HepG2 (cell line): ENCODE data around the gene LCN2. TPM values are rescaled to one million over a fixed set of nuclear protein-coding genes. Genes with fewer than 3 reads are reported as not detected.

Experiments used
- CBX5 ChIP-seq: sonication (generic); formaldehyde crosslinking; IDR thresholded peaks from 2 replicates; pipeline ENCODE4 v1.4.0; 2020; ENCODE audit warnings: missing genetic modification reagents, borderline replicate concordance
- DR1 ChIP-seq: sonication (generic); formaldehyde crosslinking; IDR thresholded peaks from 2 replicates; pipeline ENCODE4 v1.8.0; 2021; ENCODE audit warnings: mild to moderate bottlenecking, missing genetic modification reagents, inconsistent platforms
- HNRNPK ChIP-seq: fragments of 200-400 bp; formaldehyde crosslinking; IDR thresholded peaks from 2 replicates; pipeline ENCODE4 v1.6.1; 2018; ENCODE audit warnings: low read length, low read depth, moderate library complexity, mild to moderate bottlenecking; ENCODE audit not compliant: poor library complexity, severe bottlenecking
- JARID2 ChIP-seq: sonication (generic); formaldehyde crosslinking; IDR thresholded peaks from 2 replicates; pipeline ENCODE4 v1.8.1; 2023; ENCODE audit warnings: missing genetic modification reagents, inconsistent platforms; ENCODE audit not compliant: insufficient replicate concordance
- KDM2A ChIP-seq: sonication (generic); formaldehyde crosslinking; IDR thresholded peaks from 2 replicates; pipeline ENCODE4 v1.4.0; 2020; ENCODE audit warnings: low read depth, missing genetic modification reagents, borderline replicate concordance
- MAZ ChIP-seq, 2 experiments: sonication (generic) in 1 of 2; formaldehyde crosslinking in 1 of 2; IDR thresholded peaks; 2 replicates each; pipeline versions ENCODE4 v1.5.0 to v1.6.1; 2012 to 2020; ENCODE audit warnings: low read depth in 2 of 2, mild to moderate bottlenecking in 2 of 2, borderline replicate concordance in 1 of 2, improper control_type of control experiment in 1 of 2, low read length in 1 of 2, missing genetic modification reagents in 1 of 2, moderate library complexity in 1 of 2
- REXO4 ChIP-seq: sonication (generic); formaldehyde crosslinking; IDR thresholded peaks from 2 replicates; pipeline ENCODE4 v1.8.0; 2022; ENCODE audit warnings: missing genetic modification reagents, mild to moderate bottlenecking, borderline replicate concordance
- RFXAP ChIP-seq: sonication (generic); formaldehyde crosslinking; IDR thresholded peaks from 2 replicates; pipeline ENCODE4 v1.4.0; 2020; ENCODE audit warnings: missing genetic modification reagents, borderline replicate concordance
- SP1 ChIP-seq, 2 experiments: fragments of 450-650 bp in 1 of 2; sonication (generic) in 1 of 2; formaldehyde crosslinking in 1 of 2; IDR thresholded peaks; 2 replicates each; pipeline versions ENCODE4 v1.4.0 to v1.6.1; 2016 to 2020; ENCODE audit warnings: missing genetic modification reagents in 1 of 2
- SP5 ChIP-seq: IDR thresholded peaks from 2 replicates; pipeline ENCODE4 v1.6.1; 2016; ENCODE audit warnings: low read depth, borderline replicate concordance
- STAT5B ChIP-seq: sonication (generic); formaldehyde crosslinking; IDR thresholded peaks from 2 replicates; pipeline ENCODE4 v1.4.0; 2020; ENCODE audit warnings: missing genetic modification reagents
- ZMAT3 ChIP-seq: sonication (generic); formaldehyde crosslinking; conservative IDR thresholded peaks from 2 replicates; pipeline ENCODE4 v1.7.0; 2021; ENCODE audit warnings: missing genetic modification reagents
- ZNF143 ChIP-seq: sonication (generic); formaldehyde crosslinking; IDR thresholded peaks from 2 replicates; pipeline ENCODE4 v1.4.0; 2020; ENCODE audit warnings: missing genetic modification reagents
- ZNF333 ChIP-seq: sonication (generic); formaldehyde crosslinking; IDR thresholded peaks from 2 replicates; pipeline ENCODE4 v1.4.0; 2020; ENCODE audit warnings: mild to moderate bottlenecking, missing genetic modification reagents, borderline replicate concordance
- ZNF549 ChIP-seq: sonication (generic); formaldehyde crosslinking; IDR thresholded peaks from 2 replicates; pipeline ENCODE4 v1.5.0; 2020; ENCODE audit warnings: missing genetic modification reagents
- ZNF564 ChIP-seq: sonication (generic); formaldehyde crosslinking; IDR thresholded peaks from 2 replicates; pipeline ENCODE4 v1.8.1; 2023; ENCODE audit warnings: mild to moderate bottlenecking, missing genetic modification reagents
- ZNF777 ChIP-seq: sonication (generic); formaldehyde crosslinking; IDR thresholded peaks from 2 replicates; pipeline ENCODE4 v1.4.0; 2020; ENCODE audit warnings: missing genetic modification reagents
- ZNF83 ChIP-seq: sonication (generic); formaldehyde crosslinking; IDR thresholded peaks from 2 replicates; pipeline ENCODE4 v1.4.0; 2020; ENCODE audit warnings: missing genetic modification reagents, mild to moderate bottlenecking, borderline replicate concordance
- polyA plus RNA-seq, 8 experiments: library from polyadenylated mRNA; depleted of rRNA in 3 of 8; stranded (reverse) in 7 of 8; unstranded in 1 of 8; fragments of >200 nt; fragmentation: Illumina TruSeq in 4 of 8; extraction: Trizol in 4 of 8; gene quantifications; 2 replicates each; pipeline versions ENCODE4 v1.2.1 to v1.2.3, GENCODE V29; 2011 to 2016; ENCODE audit warnings: low read depth in 4 of 8, missing spikeins in 1 of 8, mixed read lengths in 1 of 8; ENCODE audit not compliant: insufficient read depth in 1 of 8
- total RNA-seq, 5 experiments: library from RNA; depleted of rRNA; stranded (reverse); fragments of >200 nt; fragmentation: Illumina TruSeq; extraction: Trizol; gene quantifications; 2 replicates each; pipeline ENCODE4 v1.2.3, GENCODE V29; 2016; ENCODE audit warnings: low read depth in 1 of 5
- TF ChIP-seq, protein P1 (sequence below): sonication (generic); IDR thresholded peaks from 2 replicates; pipeline ENCODE4 v1.6.1; 2016; ENCODE audit warnings: low read depth, borderline replicate concordance
- TF ChIP-seq, protein P2 (sequence below): sonication (generic); formaldehyde crosslinking; IDR thresholded peaks from 2 replicates; pipeline ENCODE4 v1.8.1; 2023; ENCODE audit warnings: mild to moderate bottlenecking, inconsistent platforms, moderate library complexity, missing genetic modification reagents, borderline replicate concordance
- TF ChIP-seq, protein P3 (sequence below): sonication (generic); formaldehyde crosslinking; IDR thresholded peaks from 2 replicates; pipeline ENCODE4 v1.4.0; 2020; ENCODE audit warnings: missing genetic modification reagents
- TF ChIP-seq, protein P4 (sequence below): IDR thresholded peaks from 2 replicates; pipeline ENCODE4 v1.6.1; 2016; ENCODE audit warnings: low read depth

Gene LCN2
- total and polyA plus RNA-seq, 2 of the 13 experiments (the other 11 are each of a cell fraction or from before 2014, with no cell fraction given) = 0.38 to 1.4 TPM

DNA sequence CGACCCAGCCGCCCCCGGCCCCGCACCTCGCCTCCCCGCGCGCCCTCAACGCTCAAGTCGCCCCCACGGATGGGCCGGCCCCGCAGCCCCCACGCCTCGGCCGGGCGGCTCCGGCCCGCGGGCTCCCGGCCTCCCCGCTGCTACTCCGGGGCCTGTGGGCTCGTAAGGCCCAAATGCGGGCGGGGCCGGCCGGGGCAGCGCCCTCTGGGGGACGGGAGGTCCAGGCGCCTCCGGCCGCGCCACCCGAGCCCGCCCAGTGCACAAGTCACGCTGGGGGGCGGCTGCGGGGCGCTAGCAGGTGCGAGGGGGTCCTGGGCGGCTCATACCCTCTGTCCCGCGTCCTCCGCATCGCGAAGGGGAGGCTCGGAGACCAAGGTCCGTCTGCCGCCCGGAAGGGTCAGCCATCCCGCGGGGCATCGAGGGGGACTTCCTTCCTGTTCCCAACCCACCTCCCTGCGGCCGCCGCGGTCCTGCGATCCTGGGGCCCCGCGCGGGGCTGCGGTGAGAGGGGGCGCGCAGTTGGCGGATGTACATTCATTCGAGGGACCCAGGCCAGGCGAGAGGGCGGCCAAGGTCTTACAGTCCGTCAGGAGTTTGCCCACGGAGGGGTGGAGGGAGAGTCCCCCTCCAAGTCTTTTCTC is 42.3 kb downstream of the LCN2 start, which contains the start of gene CIZ1 (continued):
- TF ChIP-seq MAZ (IDR thresholded peaks at IDR 0.05; ENCODE audit: borderline replicate concordance, low read depth, low read length) (peak; percentile 71; the same call in 1 of the 2 replicates), MAZ (CRISPR knock-in tag; IDR thresholded peaks at IDR 0.05; ENCODE audit: low read depth) (peak; percentile 84), JARID2 (no peak), SP5 (CRISPR knock-in tag) (peak; percentile 47; the same call in 1 of the 2 replicates), ZNF333 (no peak), ZNF143 (CRISPR knock-in tag) (peak; percentile 32; the same call in 1 of the 2 replicates), CBX5 (CRISPR knock-in tag) (no peak), REXO4 (CRISPR knock-in tag) (no peak), DR1 (peak; percentile 15; the same call in 1 of the 2 replicates), ZNF564 (peak; percentile 70; the same call in 1 of the 2 replicates), ZNF83 (CRISPR knock-in tag) (no peak), HNRNPK (peak; percentile 49), RFXAP (no peak), ZNF549 (CRISPR knock-in tag) (peak; percentile 79; the same call in 1 of the 2 replicates), ZNF777 (CRISPR knock-in tag) (peak; percentile 61; the same call in 1 of the 2 replicates), KDM2A (CRISPR knock-in tag) (peak; percentile 76), ZMAT3 (CRISPR knock-in tag) (no peak), SP1 (IDR thresholded peaks at IDR 0.05) (no peak), SP1 (CRISPR knock-in tag; IDR thresholded peaks at IDR 0.05) (peak; percentile 34; the same call in 1 of the 2 replicates), STAT5B (0 out of 2 replicates have a peak, but pooled peaks have one; percentile 20)
- TF ChIP-seq, protein P1, sequence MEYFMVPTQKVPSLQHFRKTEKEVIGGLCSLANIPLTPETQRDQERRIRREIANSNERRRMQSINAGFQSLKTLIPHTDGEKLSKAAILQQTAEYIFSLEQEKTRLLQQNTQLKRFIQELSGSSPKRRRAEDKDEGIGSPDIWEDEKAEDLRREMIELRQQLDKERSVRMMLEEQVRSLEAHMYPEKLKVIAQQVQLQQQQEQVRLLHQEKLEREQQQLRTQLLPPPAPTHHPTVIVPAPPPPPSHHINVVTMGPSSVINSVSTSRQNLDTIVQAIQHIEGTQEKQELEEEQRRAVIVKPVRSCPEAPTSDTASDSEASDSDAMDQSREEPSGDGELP = no peak
- TF ChIP-seq, protein P2, sequence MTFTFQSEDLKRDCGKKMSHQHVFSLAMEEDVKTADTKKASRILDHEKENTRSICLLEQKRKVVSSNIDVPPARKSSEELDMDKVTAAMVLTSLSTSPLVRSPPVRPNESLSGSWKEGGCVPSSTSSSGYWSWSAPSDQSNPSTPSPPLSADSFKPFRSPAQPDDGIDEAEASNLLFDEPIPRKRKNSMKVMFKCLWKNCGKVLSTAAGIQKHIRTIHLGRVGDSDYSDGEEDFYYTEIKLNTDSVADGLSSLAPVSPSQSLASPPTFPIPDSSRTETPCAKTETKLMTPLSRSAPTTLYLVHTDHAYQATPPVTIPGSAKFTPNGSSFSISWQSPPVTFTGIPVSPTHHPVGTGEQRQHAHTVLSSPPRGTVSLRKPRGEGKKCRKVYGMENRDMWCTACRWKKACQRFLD (CRISPR knock-in tag) = peak; percentile 75; the same call in 1 of the 2 replicates
- TF ChIP-seq, protein P3, sequence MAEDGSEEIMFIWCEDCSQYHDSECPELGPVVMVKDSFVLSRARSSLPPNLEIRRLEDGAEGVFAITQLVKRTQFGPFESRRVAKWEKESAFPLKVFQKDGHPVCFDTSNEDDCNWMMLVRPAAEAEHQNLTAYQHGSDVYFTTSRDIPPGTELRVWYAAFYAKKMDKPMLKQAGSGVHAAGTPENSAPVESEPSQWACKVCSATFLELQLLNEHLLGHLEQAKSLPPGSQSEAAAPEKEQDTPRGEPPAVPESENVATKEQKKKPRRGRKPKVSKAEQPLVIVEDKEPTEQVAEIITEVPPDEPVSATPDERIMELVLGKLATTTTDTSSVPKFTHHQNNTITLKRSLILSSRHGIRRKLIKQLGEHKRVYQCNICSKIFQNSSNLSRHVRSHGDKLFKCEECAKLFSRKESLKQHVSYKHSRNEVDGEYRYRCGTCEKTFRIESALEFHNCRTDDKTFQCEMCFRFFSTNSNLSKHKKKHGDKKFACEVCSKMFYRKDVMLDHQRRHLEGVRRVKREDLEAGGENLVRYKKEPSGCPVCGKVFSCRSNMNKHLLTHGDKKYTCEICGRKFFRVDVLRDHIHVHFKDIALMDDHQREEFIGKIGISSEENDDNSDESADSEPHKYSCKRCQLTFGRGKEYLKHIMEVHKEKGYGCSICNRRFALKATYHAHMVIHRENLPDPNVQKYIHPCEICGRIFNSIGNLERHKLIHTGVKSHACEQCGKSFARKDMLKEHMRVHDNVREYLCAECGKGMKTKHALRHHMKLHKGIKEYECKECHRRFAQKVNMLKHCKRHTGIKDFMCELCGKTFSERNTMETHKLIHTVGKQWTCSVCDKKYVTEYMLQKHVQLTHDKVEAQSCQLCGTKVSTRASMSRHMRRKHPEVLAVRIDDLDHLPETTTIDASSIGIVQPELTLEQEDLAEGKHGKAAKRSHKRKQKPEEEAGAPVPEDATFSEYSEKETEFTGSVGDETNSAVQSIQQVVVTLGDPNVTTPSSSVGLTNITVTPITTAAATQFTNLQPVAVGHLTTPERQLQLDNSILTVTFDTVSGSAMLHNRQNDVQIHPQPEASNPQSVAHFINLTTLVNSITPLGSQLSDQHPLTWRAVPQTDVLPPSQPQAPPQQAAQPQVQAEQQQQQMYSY (CRISPR knock-in tag) = no peak
- TF ChIP-seq, protein P4, sequence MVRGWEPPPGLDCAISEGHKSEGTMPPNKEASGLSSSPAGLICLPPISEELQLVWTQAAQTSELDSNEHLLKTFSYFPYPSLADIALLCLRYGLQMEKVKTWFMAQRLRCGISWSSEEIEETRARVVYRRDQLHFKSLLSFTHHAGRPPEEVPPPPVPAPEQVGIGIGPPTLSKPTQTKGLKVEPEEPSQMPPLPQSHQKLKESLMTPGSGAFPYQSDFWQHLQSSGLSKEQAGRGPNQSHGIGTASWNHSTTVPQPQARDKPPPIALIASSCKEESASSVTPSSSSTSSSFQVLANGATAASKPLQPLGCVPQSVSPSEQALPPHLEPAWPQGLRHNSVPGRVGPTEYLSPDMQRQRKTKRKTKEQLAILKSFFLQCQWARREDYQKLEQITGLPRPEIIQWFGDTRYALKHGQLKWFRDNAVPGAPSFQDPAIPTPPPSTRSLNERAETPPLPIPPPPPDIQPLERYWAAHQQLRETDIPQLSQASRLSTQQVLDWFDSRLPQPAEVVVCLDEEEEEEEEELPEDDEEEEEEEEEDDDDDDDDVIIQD (CRISPR knock-in tag) = no peak
